Measurements from ENCODE around the gene PPM1H.

PPM1H gene

DNA sequence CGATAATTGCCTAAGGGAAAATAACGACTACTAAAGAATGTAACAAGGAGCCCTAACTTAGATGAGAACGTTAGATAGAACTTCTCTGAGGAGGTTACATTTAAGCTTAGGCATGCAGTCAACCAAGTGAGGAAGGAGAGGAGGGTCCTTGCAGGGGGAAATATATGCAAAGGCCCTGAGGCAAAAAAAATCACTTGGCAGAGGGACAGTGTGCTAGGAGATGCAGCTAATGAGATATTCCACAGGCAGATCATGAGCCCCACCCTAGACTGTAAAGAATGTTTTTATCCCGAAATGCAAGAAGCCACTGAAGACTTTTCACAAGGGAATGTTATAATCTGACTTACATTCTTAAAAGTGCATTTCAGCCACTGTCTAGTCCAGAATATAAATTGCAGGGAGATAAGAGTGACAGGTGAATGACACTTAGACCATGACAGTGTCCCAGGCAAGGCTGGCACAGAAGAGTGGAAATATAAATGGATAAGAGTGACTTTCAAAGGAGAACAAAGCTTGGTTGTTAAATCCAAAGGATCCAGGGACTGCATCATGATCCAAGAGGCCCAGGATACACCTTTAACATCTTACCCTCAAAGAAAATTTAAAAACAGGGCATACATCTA is 61.0 kb downstream of the PPM1H start:
- H3K4me1 ChIP-seq, result peaks cover 0 to 4% (median 0%) of the 10 kb centered on the region in 4 donors
- H3K4me3 ChIP-seq, result no peak overlapping the region
- H3K36me3 ChIP-seq, result no peaks in the 10 kb centered on the region
- DNase-seq, result no peak
- no peaks in the 10 kb centered on the region for H3K9me3 ChIP-seq
- TF ChIP-seq, protein P1, sequence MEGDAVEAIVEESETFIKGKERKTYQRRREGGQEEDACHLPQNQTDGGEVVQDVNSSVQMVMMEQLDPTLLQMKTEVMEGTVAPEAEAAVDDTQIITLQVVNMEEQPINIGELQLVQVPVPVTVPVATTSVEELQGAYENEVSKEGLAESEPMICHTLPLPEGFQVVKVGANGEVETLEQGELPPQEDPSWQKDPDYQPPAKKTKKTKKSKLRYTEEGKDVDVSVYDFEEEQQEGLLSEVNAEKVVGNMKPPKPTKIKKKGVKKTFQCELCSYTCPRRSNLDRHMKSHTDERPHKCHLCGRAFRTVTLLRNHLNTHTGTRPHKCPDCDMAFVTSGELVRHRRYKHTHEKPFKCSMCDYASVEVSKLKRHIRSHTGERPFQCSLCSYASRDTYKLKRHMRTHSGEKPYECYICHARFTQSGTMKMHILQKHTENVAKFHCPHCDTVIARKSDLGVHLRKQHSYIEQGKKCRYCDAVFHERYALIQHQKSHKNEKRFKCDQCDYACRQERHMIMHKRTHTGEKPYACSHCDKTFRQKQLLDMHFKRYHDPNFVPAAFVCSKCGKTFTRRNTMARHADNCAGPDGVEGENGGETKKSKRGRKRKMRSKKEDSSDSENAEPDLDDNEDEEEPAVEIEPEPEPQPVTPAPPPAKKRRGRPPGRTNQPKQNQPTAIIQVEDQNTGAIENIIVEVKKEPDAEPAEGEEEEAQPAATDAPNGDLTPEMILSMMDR (IDR thresholded peaks at IDR 0.05), result no peak
- H3K27me3 ChIP-seq, result no peaks in the 10 kb centered on the region
- intact Hi-C loops (cut with DNase I; ENCODE audit: low total_unique reads), result no loop called here
- no peak overlapping the region for H3K27ac ChIP-seq

DNA sequence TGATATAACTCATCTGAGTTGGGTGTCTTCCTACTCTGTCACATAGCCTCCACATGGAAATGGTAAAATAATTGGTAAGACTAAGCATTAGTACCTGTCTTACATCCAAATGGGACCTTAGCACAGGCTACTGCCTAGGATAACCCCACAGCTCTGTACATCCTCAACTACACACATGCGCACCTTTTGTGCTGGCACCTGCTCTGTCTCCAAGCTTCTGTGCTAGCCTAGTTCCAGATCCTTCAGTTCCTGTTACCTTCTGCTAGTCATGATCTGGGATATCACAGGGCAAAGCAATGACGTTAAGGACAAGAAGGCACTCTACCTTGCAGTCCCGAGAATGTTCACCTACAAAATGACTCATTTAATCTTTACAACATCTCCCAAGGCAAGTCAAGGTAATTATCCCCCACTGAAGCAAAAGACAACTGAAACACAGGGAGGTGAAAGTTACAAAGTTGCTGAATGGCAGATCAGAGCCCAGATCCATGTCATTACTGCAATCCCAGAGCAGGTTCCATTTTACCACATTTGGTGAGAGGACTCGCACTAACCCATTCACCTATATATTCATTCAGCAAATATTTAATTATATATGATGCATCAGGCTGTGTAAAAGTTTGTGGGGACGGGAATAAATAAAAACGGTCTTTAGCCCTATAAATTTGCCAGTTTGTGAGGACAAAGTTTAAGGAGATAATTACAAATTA is 61.7 kb downstream of the PPM1H start:
- Histone ChIP-seq H3K4me3 (no peak overlapping the region), H3K27ac (no peak overlapping the region), H3K4me1 (peaks cover 0 to 4% (median 0%) of the 10 kb centered on the region in 4 donors), H3K27me3 (no peaks in the 10 kb centered on the region), H3K9me3 (no peaks in the 10 kb centered on the region), H3K36me3 (no peaks in the 10 kb centered on the region)
- TF ChIP-seq, protein P1 (IDR thresholded peaks at IDR 0.05), result no peak
- intact Hi-C loops (cut with DNase I; ENCODE audit: low total_unique reads), result no loop called here
- no peak for DNase-seq

DNA sequence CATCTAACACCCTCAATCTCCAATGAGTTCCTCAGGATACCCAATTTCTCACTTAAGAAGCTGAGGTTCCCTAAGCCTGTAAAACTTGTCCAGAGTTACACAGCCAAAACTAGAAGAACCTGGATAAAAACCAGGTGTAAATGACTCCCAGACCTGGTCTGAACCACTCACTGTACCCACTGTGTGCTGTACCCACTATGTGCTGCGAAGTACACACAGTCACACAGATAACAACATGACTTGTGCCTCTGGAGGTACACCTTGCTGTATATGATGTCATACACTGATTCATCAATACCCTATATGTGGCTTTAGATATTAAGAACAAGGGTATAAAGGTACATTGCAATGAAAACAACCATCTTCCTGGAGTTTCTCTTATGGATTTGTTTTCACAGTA is 66.1 kb downstream of the PPM1H start:
- H3K4me3 ChIP-seq, result no peak overlapping the region
- intact Hi-C loops (cut with DNase I; ENCODE audit: low total_unique reads), result loop anchor here (10.0 kb wide), 1 partner anchor 66 kb away; the partner anchor contains the start of gene PPM1H
- H3K27me3 ChIP-seq, result no peaks in the 10 kb centered on the region
- H3K27ac ChIP-seq, result no peak overlapping the region
- TF ChIP-seq, protein P1 (IDR thresholded peaks at IDR 0.05), result no peak
- H3K36me3 ChIP-seq, result no peaks in the 10 kb centered on the region
- H3K9me3 ChIP-seq, result no peaks in the 10 kb centered on the region
- peaks cover 0 to 38% (median 17%) of the 10 kb centered on the region in 4 donors for H3K4me1 ChIP-seq
- no peak for DNase-seq

DNA sequence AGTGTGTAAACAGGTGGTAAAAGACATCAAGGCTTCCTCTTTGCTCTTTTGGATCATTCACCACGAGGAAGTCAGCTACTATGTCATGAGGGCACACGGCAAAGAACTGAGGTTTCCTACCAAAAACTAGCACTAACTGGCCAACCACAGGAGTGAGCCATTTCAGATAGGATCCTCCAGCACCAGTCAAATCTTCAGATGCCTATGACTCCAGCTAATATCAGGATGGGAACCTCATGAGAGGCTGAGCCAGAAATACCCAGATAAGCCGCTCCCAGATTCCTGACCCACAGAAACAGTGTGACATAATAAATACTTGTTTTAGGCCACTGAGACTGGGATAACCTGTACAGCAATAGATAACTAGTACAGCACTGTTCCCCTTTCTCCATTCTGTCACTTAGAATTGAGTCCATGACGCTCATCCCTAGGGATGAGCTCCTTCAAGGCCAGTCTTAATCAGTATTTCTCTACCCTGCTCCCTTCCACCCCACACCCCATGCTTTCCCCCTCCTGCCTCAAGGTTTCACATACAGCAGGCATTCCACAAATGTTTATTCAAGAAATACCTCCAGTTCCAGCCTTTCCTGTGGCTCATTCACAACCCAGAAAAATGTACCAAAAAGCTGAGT is 68.4 kb downstream of the PPM1H start:
- no peaks in the 10 kb centered on the region for H3K9me3 ChIP-seq
- no peak for DNase-seq
- TF ChIP-seq, protein P1 (IDR thresholded peaks at IDR 0.05), result no peak
- no peaks in the 10 kb centered on the region for H3K36me3 ChIP-seq
- H3K27me3 ChIP-seq, result no peaks in the 10 kb centered on the region
- H3K27ac ChIP-seq, result peak overlapping the region; percentile 64 to 66
- H3K4me3 ChIP-seq, result no peak overlapping the region
- peaks cover 0 to 57% (median 23%) of the 10 kb centered on the region in 4 donors for H3K4me1 ChIP-seq
- intact Hi-C loops (cut with DNase I; ENCODE audit: low total_unique reads), result loop anchor here (10.0 kb wide), 1 partner anchor 68 kb away; the partner anchor contains the start of gene PPM1H

DNA sequence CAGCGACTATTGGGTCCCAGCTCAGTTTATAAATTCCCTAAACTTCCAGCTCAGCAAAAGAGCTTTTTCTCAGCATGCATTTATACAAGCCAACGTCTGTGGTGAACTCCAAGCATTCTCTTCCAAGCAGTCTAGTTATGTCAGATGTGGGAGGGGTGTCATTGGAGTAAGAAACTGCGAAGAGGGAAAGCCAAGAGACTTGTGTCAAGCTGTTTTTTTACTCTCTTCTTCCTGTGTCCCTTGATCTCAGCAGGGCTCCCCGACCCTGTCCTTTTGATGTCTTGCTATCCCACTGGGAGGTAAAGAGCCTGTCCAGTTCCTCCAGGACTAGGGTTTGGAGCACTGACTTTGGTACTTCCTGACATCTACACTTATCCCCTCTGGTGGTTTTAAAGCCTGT is 69.0 kb downstream of the PPM1H start:
- H3K27ac ChIP-seq, result peak overlapping the region; percentile 64 to 66
- no peaks in the 10 kb centered on the region for H3K36me3 ChIP-seq
- TF ChIP-seq, protein P1 (IDR thresholded peaks at IDR 0.05), result no peak
- intact Hi-C loops (cut with DNase I; ENCODE audit: low total_unique reads), result loop anchor here (10.0 kb wide), 1 partner anchor 69 kb away; the partner anchor contains the start of gene PPM1H
- H3K4me3 ChIP-seq, result no peak overlapping the region
- H3K9me3 ChIP-seq, result no peaks in the 10 kb centered on the region
- no peaks in the 10 kb centered on the region for H3K27me3 ChIP-seq
- peaks cover 0 to 64% (median 26%) of the 10 kb centered on the region in 4 donors for H3K4me1 ChIP-seq
- DNase-seq, result no peak
